ENCODE measurements around the gene ROCK2. TPM values are rescaled to one million over a fixed set of nuclear protein-coding genes. Genes with fewer than 3 reads are reported as not detected.

Gene ROCK2
- total and polyA plus RNA-seq, 2 of the 13 experiments (the other 11 are each of a cell fraction or from before 2014, with no cell fraction given), result 38.1 to 119 TPM

GRCh38 chr2:11355194-11356053 lies 11.0 kb upstream of the ROCK2 start (continued):
- no peak; the same call in 1 of the 2 replicates for TF ChIP-seq MEIS1 (CRISPR knock-in tag; IDR thresholded peaks at IDR 0.05; ENCODE audit: borderline replicate concordance)
- TF ChIP-seq FOXA3 (CRISPR knock-in tag; IDR thresholded peaks at IDR 0.05), result no peak
- TF ChIP-seq ZNF607 (CRISPR knock-in tag; IDR thresholded peaks at IDR 0.05; ENCODE audit: borderline replicate concordance), result no peak
- no peak for TF ChIP-seq ZSCAN12 (CRISPR knock-in tag; IDR thresholded peaks at IDR 0.05)
- no peak for TF ChIP-seq FOXP1 (IDR thresholded peaks at IDR 0.05)
- TF ChIP-seq FOXP1 (CRISPR knock-in tag; IDR thresholded peaks at IDR 0.05), result no peak; the same call in 1 of the 2 replicates
- no peak for TF ChIP-seq HOXD1 (CRISPR knock-in tag; IDR thresholded peaks at IDR 0.05)
- no peak for TF ChIP-seq TBX3 (IDR thresholded peaks at IDR 0.05; ENCODE audit: borderline replicate concordance)
- no peak for TF ChIP-seq FOXA1 (IDR thresholded peaks at IDR 0.05)
- no peak for TF ChIP-seq FOXA1 (CRISPR knock-in tag; IDR thresholded peaks at IDR 0.05)
- peak; percentile 82 for TF ChIP-seq ARID2 (CRISPR knock-in tag; IDR thresholded peaks at IDR 0.05; ENCODE audit: borderline replicate concordance)
- TF ChIP-seq ASH2L (IDR thresholded peaks at IDR 0.05; ENCODE audit: insufficient read length, low read depth, low read length), result no peak
- peak; percentile 44; the same call in 1 of the 2 replicates for TF ChIP-seq HNF4G (IDR thresholded peaks at IDR 0.05; ENCODE audit: borderline replicate concordance, low read depth, low read length)
- 0 out of 2 replicates have a peak, but pooled peaks have one; percentile 43 for TF ChIP-seq HNF4G (CRISPR knock-in tag; IDR thresholded peaks at IDR 0.05; ENCODE audit: borderline replicate concordance, low read depth)
- TF ChIP-seq ZNF841 (CRISPR knock-in tag; IDR thresholded peaks at IDR 0.05; ENCODE audit: borderline replicate concordance), result no peak
- no peak for TF ChIP-seq SMYD3 (CRISPR knock-in tag; IDR thresholded peaks at IDR 0.05)
- TF ChIP-seq ETV6 (CRISPR knock-in tag; conservative IDR thresholded peaks at IDR 0.05), result no peak; the same call in 1 of the 2 replicates
- no peak for TF ChIP-seq PHF5A (CRISPR knock-in tag; IDR thresholded peaks at IDR 0.05; ENCODE audit: low read depth, unreplicated experiment)
- no peak for TF ChIP-seq GTF3A (CRISPR knock-in tag; conservative IDR thresholded peaks at IDR 0.05)
- no peak for TF ChIP-seq U2AF1 (optimal IDR thresholded peaks at IDR 0.05; ENCODE audit: low read depth, low read length)
- no peak for TF ChIP-seq KDM5B (CRISPR knock-in tag; IDR thresholded peaks at IDR 0.05; ENCODE audit: borderline replicate concordance)
- no peak for TF ChIP-seq TOE1 (CRISPR knock-in tag; IDR thresholded peaks at IDR 0.05)
- TF ChIP-seq MIER2 (CRISPR knock-in tag; IDR thresholded peaks at IDR 0.05), result no peak
- TF ChIP-seq DBP (CRISPR knock-in tag; IDR thresholded peaks at IDR 0.05; ENCODE audit: not compliant biosample characterization), result no peak
- no peak for TF ChIP-seq BCLAF1 (IDR thresholded peaks at IDR 0.05)
- TF ChIP-seq TSC22D2 (CRISPR knock-in tag; IDR thresholded peaks at IDR 0.05; ENCODE audit: borderline replicate concordance), result 0 out of 2 replicates have a peak, but pooled peaks have one; percentile 23
- TF ChIP-seq ELF1 (CRISPR knock-in tag; IDR thresholded peaks at IDR 0.05), result no peak

All from HepG2 (cell line).